C1 segment of cervical spinal cord (tissue), 14 donors: ENCODE measurements around the gene BRSK2.

Source experiments
- DNase-seq, 14 donors: peaks; one replicate each; lab custom pipeline; 2025; lab: John Stamatoyannopoulos, UW

The BRSK2 gene

GRCh38 chr11:1481861-1482441 is 92.2 kb downstream of the BRSK2 start:
- DNase-seq, result no peak

- DNase-seq, result no peak
Measured at GRCh38 chr11:1482581-1483444, 93.1 kb downstream of the BRSK2 start.

DNA sequence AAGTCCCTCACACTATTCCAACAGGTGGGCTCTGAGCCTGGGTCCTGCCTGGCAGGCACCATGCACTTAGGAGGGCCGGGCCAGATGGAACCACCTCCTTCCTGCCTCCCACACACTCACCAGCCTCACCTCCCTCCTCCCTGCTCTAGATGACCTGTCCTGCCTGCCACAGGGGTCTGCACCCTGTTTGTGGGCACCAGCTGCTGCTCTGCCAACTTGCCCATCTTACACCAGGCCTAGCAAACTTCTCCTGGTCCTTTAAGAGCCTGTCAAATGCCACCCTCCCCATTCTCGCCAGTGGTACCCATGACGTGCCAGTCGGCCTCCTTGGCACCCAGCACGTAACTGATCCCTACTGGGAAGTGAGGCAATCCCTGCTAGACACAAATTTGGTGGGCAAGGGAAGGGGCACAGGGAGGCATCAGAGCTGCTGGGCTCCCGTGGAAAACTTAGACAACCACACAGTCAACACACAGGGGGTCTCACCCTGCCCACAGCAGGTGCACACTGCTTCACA is 93.8 kb downstream of the BRSK2 start:
- DNase-seq, result no peak

DNA sequence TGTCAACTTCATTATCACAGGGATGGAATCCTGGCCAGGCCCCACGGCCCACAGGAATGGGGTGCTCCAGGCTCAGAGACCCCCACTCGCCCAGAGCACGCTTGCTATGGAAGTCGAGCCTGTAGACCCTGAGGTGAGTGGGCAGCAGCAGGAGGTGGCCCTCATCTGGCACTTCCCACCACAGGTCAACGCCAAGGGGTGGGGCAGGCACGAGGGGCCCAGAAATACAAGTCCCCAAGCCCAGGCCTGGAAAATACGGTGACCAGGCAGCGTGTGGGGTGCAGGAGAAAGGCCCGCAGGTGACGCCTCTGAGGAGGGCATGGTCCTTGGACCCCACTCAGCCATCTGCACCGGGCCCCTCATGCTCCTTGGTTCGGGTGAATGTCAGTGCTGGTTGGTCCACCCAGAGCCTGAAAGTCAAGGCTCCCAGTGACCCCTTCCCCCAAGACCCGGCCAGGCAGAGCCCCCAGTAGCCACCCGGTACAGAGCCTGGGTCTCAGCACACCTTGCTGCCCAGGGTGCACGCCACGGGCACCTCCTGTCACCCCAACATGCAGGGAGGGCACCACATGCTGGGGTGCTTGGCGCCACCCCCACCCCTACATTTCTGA is 94.4 kb downstream of the BRSK2 start:
- DNase-seq, result no peak

DNA sequence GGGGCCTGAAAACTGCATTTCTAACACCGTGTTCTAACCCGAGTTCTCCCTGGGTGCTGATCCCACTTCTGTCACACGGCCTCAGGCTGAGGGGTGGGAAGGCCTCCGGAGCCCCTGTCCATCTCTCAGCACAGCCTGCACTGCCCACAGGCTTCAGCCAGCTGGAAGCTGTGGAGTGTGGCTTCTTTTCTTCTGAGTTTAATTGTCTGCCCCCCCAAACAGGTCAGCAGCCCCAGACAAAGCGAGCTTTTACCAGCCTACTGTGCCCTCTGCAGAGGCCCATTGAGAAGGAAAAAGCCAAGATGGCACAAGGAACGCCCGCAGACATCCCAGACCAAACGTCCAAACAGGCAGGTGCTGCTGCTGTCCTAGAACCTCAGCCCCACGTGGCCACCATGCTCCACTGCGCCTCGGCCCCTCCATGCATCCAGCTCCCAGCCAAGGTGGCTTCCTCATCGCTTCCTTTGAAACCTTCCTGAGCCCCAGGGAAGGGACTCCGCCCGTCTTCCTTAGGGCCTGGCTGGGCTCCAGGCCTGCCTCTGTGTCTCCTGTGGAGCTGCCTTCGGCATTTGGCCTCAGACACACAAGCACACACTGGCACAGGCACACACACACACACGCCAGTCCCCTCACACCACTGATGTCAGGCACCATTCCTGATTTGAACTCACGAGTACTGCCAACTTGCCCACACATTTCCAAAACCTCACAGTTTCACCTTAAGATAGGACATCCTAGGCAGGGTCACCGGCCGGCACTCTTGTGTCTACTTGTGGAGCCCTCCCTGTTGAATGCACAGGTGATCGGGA is 95.2 kb downstream of the BRSK2 start:
- no peak for DNase-seq

GRCh38 chr11:1485504-1485885 is 95.8 kb downstream of the BRSK2 start:
- DNase-seq, result no peak

GRCh38 chr11:1486054-1486825 is 96.5 kb downstream of the BRSK2 start, which contains the start of gene MOB2:
Gene MOB2, minus strand, starts transcription at chr11:1486779. Its CDS starts 223 bp downstream, at chr11:1486556.
- DNase-seq, result peak in 4 of 14 donors; percentile 38 to 60 (median 58)

- DNase-seq, result no peak
Measured at GRCh38 chr11:1487091-1487850, 97.5 kb downstream of the BRSK2 start.

- no peak for DNase-seq
Measured at GRCh38 chr11:1487851-1488574, 98.3 kb downstream of the BRSK2 start.

DNA sequence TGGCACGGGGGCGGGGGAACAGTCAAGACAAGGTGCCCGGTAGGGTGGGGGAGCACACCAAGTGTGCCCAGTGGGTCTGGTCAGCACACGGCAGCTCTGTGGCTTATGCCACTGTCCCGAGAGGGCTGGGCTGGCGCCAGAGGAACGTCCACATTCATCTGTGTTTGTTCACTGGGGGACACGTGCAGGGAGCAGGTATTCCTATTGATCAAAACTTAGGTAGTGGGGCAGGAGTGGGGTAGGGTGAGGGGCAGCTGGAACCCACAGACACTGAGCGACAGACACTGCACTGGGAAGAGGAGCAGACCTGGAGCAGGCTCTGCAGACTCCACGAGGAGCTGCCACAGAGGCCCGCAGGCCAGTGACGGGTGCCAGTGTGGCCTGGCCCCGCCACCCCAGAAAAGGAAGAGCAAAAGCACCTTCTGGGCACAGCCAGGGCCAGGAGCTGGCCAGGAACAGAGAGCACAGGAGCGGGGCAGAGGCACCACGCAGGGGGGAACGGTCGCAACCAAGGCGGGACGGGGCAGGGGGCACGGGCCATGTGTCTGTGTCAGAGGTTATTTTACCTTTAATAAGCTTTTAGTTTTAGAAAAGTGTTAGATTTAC is 98.9 kb downstream of the BRSK2 start:
- no peak for DNase-seq

- DNase-seq, result no peak
Measured at GRCh38 chr11:1490651-1491050, 100.9 kb downstream of the BRSK2 start.

- no peak for DNase-seq
Measured at GRCh38 chr11:1491379-1491778, 101.6 kb downstream of the BRSK2 start.

- DNase-seq, result no peak
Measured at GRCh38 chr11:1493650-1494244, 104.0 kb downstream of the BRSK2 start.

- DNase-seq, result no peak
Measured at GRCh38 chr11:1494650-1495049, 104.9 kb downstream of the BRSK2 start.

GRCh38 chr11:1496091-1496760 is 106.5 kb downstream of the BRSK2 start:
- no peak for DNase-seq

DNA sequence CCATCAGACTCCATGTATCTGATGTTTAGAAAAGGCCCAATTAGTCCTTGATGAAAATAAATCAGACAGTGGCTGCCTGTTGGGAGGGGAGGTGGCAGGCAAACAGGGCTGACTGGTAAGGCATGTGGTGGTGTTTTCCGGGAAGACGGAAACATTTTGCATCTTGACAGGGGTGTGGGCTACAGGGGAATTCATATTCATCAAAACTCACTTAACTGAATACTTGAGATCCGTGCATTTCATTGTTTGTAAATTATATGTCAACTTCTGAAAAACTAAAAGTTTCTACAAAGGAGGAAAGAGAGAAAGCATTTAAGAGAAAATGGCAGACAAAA is 107.0 kb downstream of the BRSK2 start:
- no peak for DNase-seq

DNA sequence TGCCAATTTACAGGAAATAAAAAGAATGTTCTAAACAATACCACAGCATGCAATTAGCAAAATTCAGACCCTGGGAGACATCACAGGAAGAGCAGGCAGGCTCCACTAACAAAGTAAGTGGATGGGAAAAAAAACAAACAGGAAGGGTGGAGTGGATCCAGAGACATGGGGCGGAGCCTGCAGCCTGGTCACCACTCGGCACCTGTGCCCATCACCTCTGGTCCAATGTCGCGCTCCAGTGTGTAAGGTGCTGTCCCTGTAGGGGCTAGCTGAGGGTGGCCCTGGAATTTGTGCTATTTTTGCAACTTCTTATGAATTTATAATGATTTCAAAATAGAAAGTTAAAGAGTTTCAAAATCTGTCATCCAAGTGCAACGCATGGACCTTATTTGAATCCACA is 107.9 kb downstream of the BRSK2 start:
- no peak for DNase-seq

DNA sequence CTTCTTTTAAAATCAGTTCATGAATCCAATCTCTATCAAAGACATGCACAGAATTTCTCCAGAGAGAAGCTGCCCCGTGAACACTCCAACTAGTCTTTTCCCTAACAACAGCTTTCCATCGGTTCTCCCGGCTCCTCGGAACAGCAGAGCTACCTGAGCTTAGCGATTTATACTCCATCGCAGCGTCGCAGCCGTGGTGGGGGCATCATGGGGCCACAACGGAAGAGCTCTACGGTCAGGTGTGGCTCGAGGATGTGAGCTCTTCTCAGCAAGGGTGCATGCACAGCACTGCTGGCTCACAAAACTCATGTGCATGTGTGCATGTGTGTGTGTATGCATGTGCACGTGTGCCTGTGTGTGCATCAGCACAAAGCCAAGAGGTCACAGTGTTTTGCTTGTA is 108.5 kb downstream of the BRSK2 start:
- no peak for DNase-seq
